ENCODE results near the gene NUP205. TPM values are rescaled to one million over a fixed set of nuclear protein-coding genes. Genes with fewer than 3 reads are reported as not detected.

The NUP205 gene
- total and polyA plus RNA-seq, 2 experiments from 2014 or later = 15.2 to 44.6 TPM

DNA sequence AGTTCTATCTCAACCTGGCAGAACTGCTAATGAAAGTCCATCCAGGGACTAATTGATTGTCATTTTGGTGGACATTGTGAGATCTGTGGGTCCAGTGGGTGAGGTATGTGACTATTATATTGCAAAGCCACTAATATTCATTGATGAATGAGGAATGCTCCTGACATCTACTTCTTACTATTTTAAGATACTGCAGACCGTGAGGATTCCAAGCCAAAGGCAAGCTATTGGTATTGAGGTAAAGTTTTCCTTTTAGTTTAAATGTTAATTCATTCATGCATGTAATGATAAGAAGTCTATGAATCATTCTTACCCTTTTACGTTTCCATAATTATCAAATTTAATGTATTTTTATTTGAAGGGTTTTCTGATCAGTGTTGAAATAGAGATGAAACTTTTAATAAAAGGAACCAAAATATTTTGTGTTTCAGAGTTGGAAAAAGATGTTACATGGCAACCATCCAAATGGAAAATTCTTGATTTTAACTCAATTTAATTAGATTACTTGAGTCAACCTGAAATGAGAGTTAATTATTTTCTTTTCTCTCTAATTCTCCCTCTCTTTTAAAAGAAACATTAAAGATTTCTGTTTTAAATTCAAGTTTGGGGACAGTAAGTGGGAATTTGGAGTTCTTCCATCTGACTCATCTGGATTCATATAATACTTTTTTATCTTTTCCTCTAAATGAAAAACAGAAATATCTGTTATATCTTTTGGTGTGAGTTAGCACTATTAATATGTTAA is 39.6 kb downstream of the NUP205 start:
- Histone ChIP-seq H3K27ac (no peak overlapping the region), H3K4me2 (no peak overlapping the region), H3K4me1 (ENCODE audit: insufficient read depth) (no peaks in the 10 kb centered on the region), H4K20me1 (ENCODE audit: insufficient read depth, poor library complexity, severe bottlenecking) (no peaks in the 10 kb centered on the region), H3K9me2 (replicated peaks; ENCODE audit: insufficient read depth) (no peaks in the 10 kb centered on the region), H3K36me3 (replicated peaks; ENCODE audit: insufficient read depth, low read depth) (no peaks in the 10 kb centered on the region), H3K9me3 (ENCODE audit: low read depth) (no peaks in the 10 kb centered on the region), H3K4me3 (no peak overlapping the region), H2AFZ (no peak overlapping the region), H3K79me2 (no peaks in the 10 kb centered on the region), H3K27me3 (no peaks in the 10 kb centered on the region)
- DNase-seq (ENCODE audit: low spot score) = no peak
- 91% methylated on average over 2 of the region's 2 CpGs for WGBS (ENCODE audit: low lambda C conversion rate, missing lambda C conversion rate)
- TF ChIP-seq EZH2 (IDR thresholded peaks at IDR 0.05; ENCODE audit: borderline replicate concordance) = no peak
- TF ChIP-seq CTCF (IDR thresholded peaks at IDR 0.05; ENCODE audit: poor library complexity) = no peak
- no peak for TF ChIP-seq EZH2phosphoT487 (IDR thresholded peaks at IDR 0.05; ENCODE audit: low read depth, severe bottlenecking, unreplicated experiment)

- H3K4me1 ChIP-seq (ENCODE audit: insufficient read depth) = no peaks in the 10 kb centered on the region
- H3K9me2 ChIP-seq (replicated peaks; ENCODE audit: insufficient read depth) = no peaks in the 10 kb centered on the region
- H3K36me3 ChIP-seq (replicated peaks; ENCODE audit: insufficient read depth, low read depth) = no peaks in the 10 kb centered on the region
- no peak overlapping the region for H3K4me3 ChIP-seq
- TF ChIP-seq EZH2 (IDR thresholded peaks at IDR 0.05; ENCODE audit: borderline replicate concordance) (no peak), EZH2phosphoT487 (IDR thresholded peaks at IDR 0.05; ENCODE audit: low read depth, severe bottlenecking, unreplicated experiment) (no peak), CTCF (IDR thresholded peaks at IDR 0.05; ENCODE audit: poor library complexity) (no peak)
- H3K27ac ChIP-seq = no peak overlapping the region
- no peak overlapping the region for H2AFZ ChIP-seq
- H3K4me2 ChIP-seq = no peak overlapping the region
- H3K9me3 ChIP-seq (ENCODE audit: low read depth) = no peaks in the 10 kb centered on the region
- H3K27me3 ChIP-seq = no peaks in the 10 kb centered on the region
- WGBS (ENCODE audit: low lambda C conversion rate, missing lambda C conversion rate) = 94% methylated on average over 6 of the region's 6 CpGs
- no peak for DNase-seq (ENCODE audit: low spot score)
- H3K79me2 ChIP-seq = no peaks in the 10 kb centered on the region
- H4K20me1 ChIP-seq (ENCODE audit: insufficient read depth, poor library complexity, severe bottlenecking) = no peaks in the 10 kb centered on the region
Observed at GRCh38 chr7:135597926-135598305, 40.2 kb downstream of the NUP205 start.

- no peaks in the 10 kb centered on the region for H3K9me3 ChIP-seq (ENCODE audit: low read depth)
- no peaks in the 10 kb centered on the region for H3K36me3 ChIP-seq (replicated peaks; ENCODE audit: insufficient read depth, low read depth)
- no peak for TF ChIP-seq EZH2phosphoT487 (IDR thresholded peaks at IDR 0.05; ENCODE audit: low read depth, severe bottlenecking, unreplicated experiment)
- no peak for TF ChIP-seq EZH2 (IDR thresholded peaks at IDR 0.05; ENCODE audit: borderline replicate concordance)
- no peak for TF ChIP-seq CTCF (IDR thresholded peaks at IDR 0.05; ENCODE audit: poor library complexity)
- no peaks in the 10 kb centered on the region for H3K27me3 ChIP-seq
- no peaks in the 10 kb centered on the region for H3K9me2 ChIP-seq (replicated peaks; ENCODE audit: insufficient read depth)
- H3K4me1 ChIP-seq (ENCODE audit: insufficient read depth) = no peaks in the 10 kb centered on the region
- H3K4me2 ChIP-seq = no peak overlapping the region
- no peaks in the 10 kb centered on the region for H4K20me1 ChIP-seq (ENCODE audit: insufficient read depth, poor library complexity, severe bottlenecking)
- H3K79me2 ChIP-seq = no peaks in the 10 kb centered on the region
- no peak overlapping the region for H2AFZ ChIP-seq
- no peak for DNase-seq (ENCODE audit: low spot score)
- no peak overlapping the region for H3K4me3 ChIP-seq
- no peak overlapping the region for H3K27ac ChIP-seq
Observed at GRCh38 chr7:135599471-135599870, 41.8 kb downstream of the NUP205 start.

Measured in hepatocyte (in vitro differentiated cells).